ENCODE measurements around the gene TGFB1.

TGFB1 gene

GRCh38 chr19:41311613-41312012 is 42.1 kb downstream of the TGFB1 start:
- DNase-seq (ENCODE audit: insufficient read length, low spot score) (no peak), FAIRE-seq (no peak)
- no peak for TF ChIP-seq POLR2A (IDR thresholded peaks at IDR 0.05; ENCODE audit: low read depth, low read length)

GRCh38 chr19:41311072-41311471 is 42.6 kb downstream of the TGFB1 start:
- no peak for TF ChIP-seq POLR2A (IDR thresholded peaks at IDR 0.05; ENCODE audit: low read depth, low read length)
- DNase-seq (ENCODE audit: insufficient read length, low spot score) (no peak), FAIRE-seq (no peak)

- TF ChIP-seq POLR2A (IDR thresholded peaks at IDR 0.05; ENCODE audit: low read depth, low read length), result peak; percentile 38; the same call in 1 of the 2 replicates
- DNase-seq (ENCODE audit: insufficient read length, low spot score) (peak; percentile 87), FAIRE-seq (no peak)
These were observed 43.5 kb downstream of the TGFB1 start, which contains the start of gene CCDC97 for GRCh38 chr19:41310033-41310831. Gene CCDC97, plus strand, starts transcription at chr19:41310172. Its CDS starts 139 bp downstream, at chr19:41310311.

GRCh38 chr19:41309180-41310032 is 44.3 kb downstream of the TGFB1 start:
- TF ChIP-seq POLR2A (IDR thresholded peaks at IDR 0.05; ENCODE audit: low read depth, low read length), result no peak
- FAIRE-seq (no peak), DNase-seq (ENCODE audit: insufficient read length, low spot score) (no peak)

- FAIRE-seq, result no peak
- TF ChIP-seq POLR2A (IDR thresholded peaks at IDR 0.05; ENCODE audit: low read depth, low read length), result no peak
These were observed 45.1 kb downstream of the TGFB1 start for GRCh38 chr19:41308450-41309179.

GRCh38 chr19:41307954-41308449 is 45.7 kb downstream of the TGFB1 start:
- no peak for TF ChIP-seq POLR2A (IDR thresholded peaks at IDR 0.05; ENCODE audit: low read depth, low read length)
- no peak for FAIRE-seq
- no peak for DNase-seq (ENCODE audit: insufficient read length, low spot score)

More at GRCh38 chr19:41308450-41309179, 45.1 kb downstream of the TGFB1 start:
- DNase-seq (ENCODE audit: insufficient read length, low spot score), result peak; percentile 64

GRCh38 chr19:41307090-41307875 is 46.4 kb downstream of the TGFB1 start:
- no peak for TF ChIP-seq POLR2A (IDR thresholded peaks at IDR 0.05; ENCODE audit: low read depth, low read length)
- no peak for FAIRE-seq
- no peak for DNase-seq (ENCODE audit: insufficient read length, low spot score)

GRCh38 chr19:41305927-41306793 is 47.6 kb downstream of the TGFB1 start:
- DNase-seq (ENCODE audit: insufficient read length, low spot score) (no peak), FAIRE-seq (no peak)
- no peak for TF ChIP-seq POLR2A (IDR thresholded peaks at IDR 0.05; ENCODE audit: low read depth, low read length)

- no peak for TF ChIP-seq POLR2A (IDR thresholded peaks at IDR 0.05; ENCODE audit: low read depth, low read length)
- FAIRE-seq (no peak), DNase-seq (ENCODE audit: insufficient read length, low spot score) (no peak)
These were observed 48.8 kb downstream of the TGFB1 start for GRCh38 chr19:41304706-41305483.

GRCh38 chr19:41303954-41304353 is 49.8 kb downstream of the TGFB1 start:
- DNase-seq (ENCODE audit: insufficient read length, low spot score) (no peak), FAIRE-seq (no peak)
- TF ChIP-seq POLR2A (IDR thresholded peaks at IDR 0.05; ENCODE audit: low read depth, low read length), result no peak

- DNase-seq (ENCODE audit: insufficient read length, low spot score) (no peak), FAIRE-seq (no peak)
- no peak for TF ChIP-seq POLR2A (IDR thresholded peaks at IDR 0.05; ENCODE audit: low read depth, low read length)
These were observed 50.9 kb downstream of the TGFB1 start for GRCh38 chr19:41302624-41303351.
